ENCODE results near the gene WNT5B.
A peak's percentile ranks its signal among the peaks of the same experiment; 100 is the strongest.

WNT5B gene

GRCh38 chr12:1628666-1629337, at the start of gene WNT5B:
TSS of gene WNT5B (plus strand) at chr12:1629231. CDS start at chr12:1631355, 2,124 bp downstream.
- no peak for DNase-seq (ENCODE audit: low read depth)

GRCh38 chr12:1579651-1580435, 49.2 kb upstream of the WNT5B start:
- DNase-seq (ENCODE audit: low read depth), result no peak

GRCh38 chr12:1580526-1580925, 48.5 kb upstream of the WNT5B start:
- no peak for DNase-seq (ENCODE audit: low read depth)

GRCh38 chr12:1581973-1582708, 46.9 kb upstream of the WNT5B start:
- no peak for DNase-seq (ENCODE audit: low read depth)

GRCh38 chr12:1582709-1583050, 46.4 kb upstream of the WNT5B start:
- DNase-seq (ENCODE audit: low read depth), result no peak

GRCh38 chr12:1583421-1584078, 45.5 kb upstream of the WNT5B start:
- DNase-seq (ENCODE audit: low read depth), result peak; percentile 42

- DNase-seq (ENCODE audit: low read depth), result no peak
Measured at GRCh38 chr12:1584326-1584725, 44.7 kb upstream of the WNT5B start.

- no peak for DNase-seq (ENCODE audit: low read depth)
Measured at GRCh38 chr12:1587927-1588574, 41.0 kb upstream of the WNT5B start.

GRCh38 chr12:1588575-1588947, 40.5 kb upstream of the WNT5B start:
- DNase-seq (ENCODE audit: low read depth), result no peak

- no peak for DNase-seq (ENCODE audit: low read depth)
Measured at GRCh38 chr12:1590221-1590979, 38.6 kb upstream of the WNT5B start.

GRCh38 chr12:1591034-1591433, 38.0 kb upstream of the WNT5B start:
- DNase-seq (ENCODE audit: low read depth), result no peak

GRCh38 chr12:1591543-1591942, 37.5 kb upstream of the WNT5B start:
- no peak for DNase-seq (ENCODE audit: low read depth)

GRCh38 chr12:1592444-1593173, 36.4 kb upstream of the WNT5B start:
- peak; percentile 46 for DNase-seq (ENCODE audit: low read depth)

GRCh38 chr12:1593174-1594005, 35.6 kb upstream of the WNT5B start:
- no peak for DNase-seq (ENCODE audit: low read depth)

- DNase-seq (ENCODE audit: low read depth), result no peak
Measured at GRCh38 chr12:1594006-1594260, 35.1 kb upstream of the WNT5B start.

- peak; percentile 86 for DNase-seq (ENCODE audit: low read depth)
Measured at GRCh38 chr12:1594261-1595025, 34.6 kb upstream of the WNT5B start, which contains the start of gene FBXL14. TSS of gene FBXL14 (minus strand) at chr12:1594581. CDS start at chr12:1594066, 515 bp downstream.

GRCh38 chr12:1595026-1595561, 33.9 kb upstream of the WNT5B start:
- no peak for DNase-seq (ENCODE audit: low read depth)

- DNase-seq (ENCODE audit: low read depth), result no peak
Measured at GRCh38 chr12:1595690-1596347, 33.2 kb upstream of the WNT5B start.

Data from activated T-cell treated with anti-CD3 and anti-CD28 coated beads for 1 hour (primary cell).